ENCODE data around the gene PCNT. TPM values are rescaled to one million over a fixed set of nuclear protein-coding genes. Genes with fewer than 3 reads are reported as not detected.
A peak's percentile ranks its signal among the peaks of the same experiment; 100 is the strongest.

PCNT gene
- total RNA-seq, 1 experiment from 2014 or later: 41.0 TPM

- H3K9me3 Mint-ChIP-seq: no peaks in the 10 kb centered on the region
- no peaks in the 10 kb centered on the region for H3K27me3 Mint-ChIP-seq (ENCODE audit: low read depth)
- H3K4me1 Mint-ChIP-seq: peaks cover 6% of the 10 kb centered on the region
- ATAC-seq (no peak), DNase-seq (ENCODE audit: low spot score) (no peak)
- peaks cover 33% of the 10 kb centered on the region for H3K36me3 Mint-ChIP-seq
- ChIA-PET CTCF (no interaction called here), POLR2A (no interaction called here)
- H3K27ac Mint-ChIP-seq: peak overlapping the region; percentile 83
- H3K4me3 Mint-ChIP-seq: no peak overlapping the region
- TF ChIP-seq MXD4 (CRISPR knock-in tag; IDR thresholded peaks at IDR 0.05; ENCODE audit: borderline replicate concordance) (no peak), ZNF416 (CRISPR knock-in tag; IDR thresholded peaks at IDR 0.05) (no peak), AR (CRISPR knock-in tag; IDR thresholded peaks at IDR 0.05) (no peak), CREB1 (CRISPR knock-in tag; IDR thresholded peaks at IDR 0.05) (no peak), GABPB1 (CRISPR knock-in tag; IDR thresholded peaks at IDR 0.05) (no peak), MLX (CRISPR knock-in tag; IDR thresholded peaks at IDR 0.05) (no peak), SOX15 (CRISPR knock-in tag; IDR thresholded peaks at IDR 0.05) (no peak), RORB (CRISPR knock-in tag; IDR thresholded peaks at IDR 0.05) (no peak), AFF4 (CRISPR knock-in tag; IDR thresholded peaks at IDR 0.05; ENCODE audit: borderline replicate concordance) (no peak), OVOL2 (CRISPR knock-in tag; IDR thresholded peaks at IDR 0.05; ENCODE audit: borderline replicate concordance) (no peak), USF2 (CRISPR knock-in tag; IDR thresholded peaks at IDR 0.05) (no peak), ZNF263 (CRISPR knock-in tag; IDR thresholded peaks at IDR 0.05; ENCODE audit: low read depth) (no peak), IRF2 (CRISPR knock-in tag; IDR thresholded peaks at IDR 0.05; ENCODE audit: borderline replicate concordance, low read depth) (no peak), SMAD4 (CRISPR knock-in tag; IDR thresholded peaks at IDR 0.05) (no peak), ESRRA (CRISPR knock-in tag; IDR thresholded peaks at IDR 0.05; ENCODE audit: borderline replicate concordance) (no peak), ZBTB43 (CRISPR knock-in tag; IDR thresholded peaks at IDR 0.05) (no peak), ZNF281 (CRISPR knock-in tag; IDR thresholded peaks at IDR 0.05) (no peak)
Observed at GRCh38 chr21:46429754-46430681, 106.1 kb downstream of the PCNT start.
